NK-92 treated with Interleukin-12 subunit alpha and Interleukin-12 subunit beta, amount 100 ng/mL, for 24 hours (cell line): ENCODE measurements around the gene TRIM2.

Experiments
- DNase-seq: peaks from one replicate; lab custom pipeline; 2025; lab: John Stamatoyannopoulos, UW

TRIM2 gene

GRCh38 chr4:153248641-153249198 lies 44.5 kb downstream of the TRIM2 start:
- DNase-seq, result no peak

GRCh38 chr4:153249199-153250041 lies 45.2 kb downstream of the TRIM2 start:
- DNase-seq, result peak; percentile 35

GRCh38 chr4:153252122-153252521 lies 47.9 kb downstream of the TRIM2 start:
- no peak for DNase-seq

- no peak for DNase-seq
Measured at GRCh38 chr4:153255233-153255632, 51.0 kb downstream of the TRIM2 start.

GRCh38 chr4:153257151-153257620 lies 52.9 kb downstream of the TRIM2 start:
- DNase-seq, result no peak

- no peak for DNase-seq
Measured at GRCh38 chr4:153257991-153258390, 53.7 kb downstream of the TRIM2 start.

GRCh38 chr4:153258750-153259149 lies 54.5 kb downstream of the TRIM2 start:
- no peak for DNase-seq

- no peak for DNase-seq
Measured at GRCh38 chr4:153259661-153260060, 55.4 kb downstream of the TRIM2 start.

GRCh38 chr4:153260132-153260531 lies 55.9 kb downstream of the TRIM2 start:
- DNase-seq, result no peak

- DNase-seq, result no peak
Measured at GRCh38 chr4:153260553-153261300, 56.5 kb downstream of the TRIM2 start.

GRCh38 chr4:153261461-153261860 lies 57.2 kb downstream of the TRIM2 start:
- DNase-seq, result no peak

- no peak for DNase-seq
Measured at GRCh38 chr4:153261914-153262313, 57.7 kb downstream of the TRIM2 start.

- DNase-seq, result no peak
Measured at GRCh38 chr4:153265306-153266047, 61.2 kb downstream of the TRIM2 start.

- no peak for DNase-seq
Measured at GRCh38 chr4:153266988-153267387, 62.7 kb downstream of the TRIM2 start.

GRCh38 chr4:153267890-153268289 lies 63.6 kb downstream of the TRIM2 start:
- no peak for DNase-seq

GRCh38 chr4:153268295-153268694 lies 64.1 kb downstream of the TRIM2 start:
- DNase-seq, result no peak

- no peak for DNase-seq
Measured at GRCh38 chr4:153269218-153269990, 65.2 kb downstream of the TRIM2 start.

GRCh38 chr4:153270361-153270760 lies 66.1 kb downstream of the TRIM2 start:
- DNase-seq, result no peak

GRCh38 chr4:153271820-153272219 lies 67.6 kb downstream of the TRIM2 start:
- DNase-seq, result no peak

GRCh38 chr4:153273751-153274150 lies 69.5 kb downstream of the TRIM2 start:
- no peak for DNase-seq

GRCh38 chr4:153274967-153275366 lies 70.7 kb downstream of the TRIM2 start:
- no peak for DNase-seq
